ENCODE results near the gene CHST15. TPM values are rescaled to one million over a fixed set of nuclear protein-coding genes. Genes with fewer than 3 reads are reported as not detected.

CHST15 gene
- total RNA-seq, 4 donors from 2014 or later: 4.0 to 23.0 (median 13.8) TPM

DNA sequence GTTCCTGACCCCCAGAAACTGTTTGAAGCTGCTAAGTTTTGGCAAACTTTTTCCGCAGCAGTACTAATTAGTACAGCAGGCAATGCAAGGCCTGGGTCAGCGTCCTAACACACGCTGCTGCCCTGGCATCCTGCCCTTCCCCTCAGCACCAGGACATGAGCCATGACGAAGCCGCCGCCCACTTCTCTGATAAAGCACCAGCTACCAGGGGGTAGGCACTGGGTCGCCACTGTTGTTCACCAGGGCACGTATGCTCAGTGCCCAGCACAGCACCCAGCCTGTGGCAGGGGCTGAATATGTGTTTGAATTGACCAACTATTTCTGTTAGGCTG lies 59.5 kb downstream of the CHST15 start:
- WGBS, 2 donors: 65 to 73% methylated on average over 2 to 3 of the region's 8 CpGs
- TF ChIP-seq, protein P1, sequence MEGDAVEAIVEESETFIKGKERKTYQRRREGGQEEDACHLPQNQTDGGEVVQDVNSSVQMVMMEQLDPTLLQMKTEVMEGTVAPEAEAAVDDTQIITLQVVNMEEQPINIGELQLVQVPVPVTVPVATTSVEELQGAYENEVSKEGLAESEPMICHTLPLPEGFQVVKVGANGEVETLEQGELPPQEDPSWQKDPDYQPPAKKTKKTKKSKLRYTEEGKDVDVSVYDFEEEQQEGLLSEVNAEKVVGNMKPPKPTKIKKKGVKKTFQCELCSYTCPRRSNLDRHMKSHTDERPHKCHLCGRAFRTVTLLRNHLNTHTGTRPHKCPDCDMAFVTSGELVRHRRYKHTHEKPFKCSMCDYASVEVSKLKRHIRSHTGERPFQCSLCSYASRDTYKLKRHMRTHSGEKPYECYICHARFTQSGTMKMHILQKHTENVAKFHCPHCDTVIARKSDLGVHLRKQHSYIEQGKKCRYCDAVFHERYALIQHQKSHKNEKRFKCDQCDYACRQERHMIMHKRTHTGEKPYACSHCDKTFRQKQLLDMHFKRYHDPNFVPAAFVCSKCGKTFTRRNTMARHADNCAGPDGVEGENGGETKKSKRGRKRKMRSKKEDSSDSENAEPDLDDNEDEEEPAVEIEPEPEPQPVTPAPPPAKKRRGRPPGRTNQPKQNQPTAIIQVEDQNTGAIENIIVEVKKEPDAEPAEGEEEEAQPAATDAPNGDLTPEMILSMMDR (IDR thresholded peaks at IDR 0.05): no peak
- no peak for TF ChIP-seq POLR2A (IDR thresholded peaks at IDR 0.05)
- H3K27ac ChIP-seq: peak overlapping the region in 3 of 4 donors; percentile 60 to 78 (median 77)
- no peaks in the 10 kb centered on the region for H3K9me3 ChIP-seq
- peaks cover 13 to 84% (median 21%) of the 10 kb centered on the region in 3 donors for H3K4me1 ChIP-seq
- no peaks in the 10 kb centered on the region for H3K27me3 ChIP-seq
- H3K4me3 ChIP-seq: no peak overlapping the region
- peaks cover 0 to 39% (median 3%) of the 10 kb centered on the region in 3 donors for H3K36me3 ChIP-seq
- DNase-seq: no peak
- intact Hi-C loops (cut with DNase I): no loop called here

DNA sequence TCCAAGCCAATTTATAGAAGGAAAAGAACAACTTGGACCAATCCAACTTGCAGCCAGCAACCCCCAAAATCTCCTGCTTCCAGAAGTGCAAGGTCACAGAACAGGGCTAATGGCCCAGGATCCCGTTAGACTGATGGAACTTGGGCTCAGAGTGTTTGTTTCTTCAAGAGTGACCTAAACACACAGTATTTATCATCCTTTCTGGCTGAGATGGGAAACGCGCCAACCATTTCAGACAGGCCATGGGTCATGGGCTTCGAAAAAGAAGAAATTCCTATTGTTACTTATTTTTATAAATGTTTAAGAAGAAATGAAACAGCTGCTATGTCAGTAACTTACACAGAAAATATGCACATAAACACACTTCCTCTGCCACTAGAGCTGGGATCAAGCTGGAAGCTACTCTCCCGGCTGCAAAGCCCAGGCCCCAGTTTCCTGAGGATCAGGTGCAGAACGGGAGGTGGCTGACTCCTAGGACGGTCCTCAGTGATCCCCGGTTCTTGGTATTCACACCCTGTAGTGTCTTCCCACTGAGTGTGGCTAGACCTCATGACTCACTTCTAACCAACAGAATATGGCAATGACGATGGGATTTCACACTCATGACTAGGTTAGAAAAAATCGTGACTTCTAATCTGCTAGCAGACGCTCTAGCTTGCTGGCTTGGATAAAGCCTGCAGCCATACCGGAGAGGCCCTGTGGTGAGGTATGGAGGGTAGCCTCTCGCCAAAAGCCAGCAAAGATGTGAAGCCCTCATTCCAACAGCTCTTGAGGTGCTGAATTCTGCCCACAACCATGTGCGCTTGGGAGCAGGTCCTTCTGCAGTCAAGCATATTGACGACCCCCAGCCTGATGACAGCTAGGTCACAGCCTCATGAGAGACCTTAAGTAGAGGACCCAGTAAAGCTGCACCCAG lies 60.2 kb downstream of the CHST15 start:
- Histone ChIP-seq H3K4me3 (no peak overlapping the region), H3K4me1 (peaks cover 13 to 80% (median 21%) of the 10 kb centered on the region in 3 donors), H3K9me3 (no peaks in the 10 kb centered on the region), H3K36me3 (peaks cover 0 to 34% (median 3%) of the 10 kb centered on the region in 3 donors), H3K27ac (peak overlapping the region in 3 of 4 donors; percentile 60 to 78 (median 77)), H3K27me3 (no peaks in the 10 kb centered on the region)
- intact Hi-C loops (cut with DNase I): no loop called here
- no peak for TF ChIP-seq POLR2A (IDR thresholded peaks at IDR 0.05)
- TF ChIP-seq, protein P1 (IDR thresholded peaks at IDR 0.05): no peak
- 53 to 64% methylated on average over 13 to 14 of the region's 15 CpGs for WGBS, 2 donors
- no peak for DNase-seq

- WGBS, 2 donors: 69 to 84% methylated on average over 6 to 8 of the region's 8 CpGs
- Histone ChIP-seq H3K9me3 (no peaks in the 10 kb centered on the region), H3K4me3 (no peak overlapping the region), H3K27ac (peak overlapping the region in 3 of 4 donors; percentile 48 to 78 (median 49)), H3K27me3 (no peaks in the 10 kb centered on the region), H3K36me3 (peaks cover 0 to 27% (median 3%) of the 10 kb centered on the region in 3 donors), H3K4me1 (peaks cover 13 to 80% (median 22%) of the 10 kb centered on the region in 3 donors)
- intact Hi-C loops (cut with DNase I): no loop called here
- TF ChIP-seq POLR2A (IDR thresholded peaks at IDR 0.05): no peak
- TF ChIP-seq, protein P1 (IDR thresholded peaks at IDR 0.05): no peak
- no peak for DNase-seq
Observed at GRCh38 chr10:124032087-124032935, 61.1 kb downstream of the CHST15 start.

DNA sequence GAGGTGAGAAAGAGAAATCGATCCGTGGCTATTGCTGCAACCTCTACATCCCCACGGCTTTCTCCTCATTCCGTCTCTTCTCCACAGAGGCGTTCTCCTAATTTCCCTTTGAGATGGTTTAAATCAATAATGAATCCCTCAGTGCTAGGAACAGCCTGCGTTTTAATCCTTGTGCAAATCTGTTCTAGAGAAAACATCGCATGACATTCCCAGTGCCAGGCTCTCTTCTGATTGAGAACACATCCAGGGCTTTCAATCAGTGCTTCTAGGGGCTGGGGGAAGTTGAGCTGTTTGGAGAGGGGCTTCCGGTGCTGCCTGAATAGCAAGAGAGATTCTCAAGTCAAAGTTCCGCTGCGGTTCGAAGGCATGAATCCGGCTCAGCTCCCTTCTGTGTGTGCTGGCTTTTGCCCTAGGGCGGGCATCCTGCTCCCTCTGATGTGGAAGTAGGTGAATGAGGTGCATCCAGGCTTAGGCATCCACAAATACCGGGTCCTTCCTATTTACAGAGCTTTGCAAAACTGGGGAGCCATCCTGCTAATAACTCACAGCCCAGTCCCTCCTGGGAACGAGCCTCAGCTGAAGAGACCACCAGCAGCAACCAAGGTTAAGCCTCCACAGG lies 62.8 kb downstream of the CHST15 start:
- intact Hi-C loops (cut with DNase I): no loop called here
- Histone ChIP-seq H3K4me3 (no peak overlapping the region), H3K27me3 (no peaks in the 10 kb centered on the region), H3K4me1 (peaks cover 6 to 83% (median 17%) of the 10 kb centered on the region in 3 donors), H3K9me3 (no peaks in the 10 kb centered on the region), H3K27ac (peak overlapping the region in 1 of 4 donors; percentile 1), H3K36me3 (peaks cover 0 to 10% (median 0%) of the 10 kb centered on the region in 3 donors)
- TF ChIP-seq, protein P1 (IDR thresholded peaks at IDR 0.05): no peak
- TF ChIP-seq POLR2A (IDR thresholded peaks at IDR 0.05): no peak
- DNase-seq: no peak
- WGBS, 2 donors: 83 to 89% methylated on average over 8 to 14 of the region's 15 CpGs
